OCI-LY1 (cell line): ENCODE data around the gene SLC25A44.

Experiments used
- CTCF ChIP-seq: fragments of 200-600 bp; sonication (generic), shearing (Covaris generic); IDR thresholded peaks from 2 replicates; pipeline ENCODE4 v1.5.1; 2017; ENCODE audit warnings: mild to moderate bottlenecking, antibody characterized with exemption, low read length, moderate library complexity, mixed read lengths
- EZH2 ChIP-seq: fragments of 200-600 bp; sonication (generic), shearing (Covaris generic); IDR thresholded peaks from 2 replicates; pipeline ENCODE4 v1.8.0; 2017; ENCODE audit warnings: borderline replicate concordance, mixed run types, mild to moderate bottlenecking, antibody characterized with exemption, low read length, moderate library complexity, mixed read lengths

GRCh38 chr1:156146769-156147405 lies 47.0 kb upstream of the SLC25A44 start:
- TF ChIP-seq CTCF (no peak), EZH2 (no peak)
